ENCODE measurements around the gene AZU1.
A peak's percentile ranks its signal among the peaks of the same experiment; 100 is the strongest.

Gene AZU1, protein sequence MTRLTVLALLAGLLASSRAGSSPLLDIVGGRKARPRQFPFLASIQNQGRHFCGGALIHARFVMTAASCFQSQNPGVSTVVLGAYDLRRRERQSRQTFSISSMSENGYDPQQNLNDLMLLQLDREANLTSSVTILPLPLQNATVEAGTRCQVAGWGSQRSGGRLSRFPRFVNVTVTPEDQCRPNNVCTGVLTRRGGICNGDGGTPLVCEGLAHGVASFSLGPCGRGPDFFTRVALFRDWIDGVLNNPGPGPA

GRCh38 chr19:827710-828321 lies at the start of gene AZU1:
Gene AZU1 (plus strand): TSS chr19:827837. CDS start chr19:827847, 10 bp downstream.
- no peak for DNase-seq

- no peak for DNase-seq
Measured at GRCh38 chr19:778910-779653, 48.6 kb upstream of the AZU1 start.

DNA sequence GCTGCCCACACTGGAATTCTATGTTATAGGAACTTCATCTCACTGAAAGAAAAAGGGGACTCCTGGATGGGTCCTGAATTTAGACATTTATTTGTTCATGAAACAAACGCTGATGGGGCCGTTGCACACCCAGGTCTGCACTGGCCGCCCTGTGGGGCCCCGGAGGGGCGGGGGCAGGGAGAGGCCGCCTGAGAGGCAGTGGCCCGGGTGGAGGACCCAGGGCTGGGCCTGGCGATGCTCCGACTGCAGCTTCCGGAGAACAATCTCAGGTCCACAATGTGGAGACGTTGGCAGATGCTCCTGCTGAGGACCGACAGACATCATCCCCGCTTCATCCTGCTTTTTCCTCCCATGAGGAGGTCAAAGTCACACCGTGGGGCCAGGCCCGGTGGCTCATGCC lies 46.7 kb upstream of the AZU1 start:
- DNase-seq: no peak

DNA sequence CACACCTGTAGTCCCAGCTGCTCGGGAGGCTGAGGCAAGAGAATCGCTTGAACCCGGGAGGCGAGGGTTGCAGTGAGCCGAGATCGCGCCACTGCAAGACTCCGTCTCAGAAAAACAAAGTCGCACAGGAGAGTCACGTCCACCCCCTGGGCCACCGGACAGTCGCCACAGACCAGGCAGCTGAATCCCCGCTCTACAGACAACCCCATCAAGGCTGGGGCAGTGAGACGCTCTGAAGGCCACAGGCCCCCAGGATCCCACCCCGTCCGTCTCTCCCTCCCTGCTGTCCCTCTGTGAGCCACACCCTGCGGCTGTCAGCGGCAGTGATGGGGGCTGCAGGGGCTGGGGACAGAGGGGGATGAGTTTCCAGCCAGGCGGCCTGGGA lies 45.8 kb upstream of the AZU1 start:
- DNase-seq: no peak

GRCh38 chr19:782185-782877 lies 45.3 kb upstream of the AZU1 start:
- DNase-seq: no peak

- no peak for DNase-seq
Measured at GRCh38 chr19:782878-783668, 44.6 kb upstream of the AZU1 start.

GRCh38 chr19:784541-784940 lies 43.1 kb upstream of the AZU1 start:
- DNase-seq: no peak

DNA sequence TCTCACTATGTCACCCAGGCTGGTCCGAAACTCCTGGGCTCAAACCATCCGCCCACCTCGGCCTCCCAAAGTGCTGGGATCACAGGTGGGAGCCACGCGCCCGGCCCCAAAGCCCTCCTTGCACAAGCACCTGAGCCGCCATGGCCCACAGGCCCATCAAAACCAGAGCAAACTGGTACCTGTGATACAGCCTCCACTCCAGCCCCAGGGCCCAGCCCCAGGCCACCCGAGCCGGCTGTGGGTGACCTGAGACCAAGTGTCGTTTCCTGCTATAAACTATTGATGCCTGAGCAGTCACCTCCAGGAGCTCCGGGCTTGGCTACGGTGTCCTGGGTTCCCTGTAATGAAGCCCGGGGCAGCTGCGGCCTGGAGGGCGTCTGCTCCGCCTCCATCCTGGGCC lies 40.1 kb upstream of the AZU1 start:
- no peak for DNase-seq

DNA sequence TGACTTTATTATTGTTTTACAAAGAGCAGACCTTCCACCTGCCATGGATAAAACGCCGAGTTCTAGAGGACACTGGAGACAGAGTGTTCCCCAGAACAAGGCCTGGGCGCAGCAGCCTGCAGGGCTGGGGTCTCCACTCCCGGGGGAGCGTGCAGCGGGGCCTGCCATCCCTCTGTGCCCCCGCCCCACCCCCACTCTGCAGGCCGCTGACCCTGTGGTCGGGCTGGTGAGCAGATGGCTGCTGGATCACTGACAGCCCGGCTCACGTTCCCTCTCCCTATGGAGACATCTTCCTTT lies 39.0 kb upstream of the AZU1 start:
- DNase-seq: no peak

GRCh38 chr19:788983-789700 lies 38.5 kb upstream of the AZU1 start:
- DNase-seq: no peak

DNA sequence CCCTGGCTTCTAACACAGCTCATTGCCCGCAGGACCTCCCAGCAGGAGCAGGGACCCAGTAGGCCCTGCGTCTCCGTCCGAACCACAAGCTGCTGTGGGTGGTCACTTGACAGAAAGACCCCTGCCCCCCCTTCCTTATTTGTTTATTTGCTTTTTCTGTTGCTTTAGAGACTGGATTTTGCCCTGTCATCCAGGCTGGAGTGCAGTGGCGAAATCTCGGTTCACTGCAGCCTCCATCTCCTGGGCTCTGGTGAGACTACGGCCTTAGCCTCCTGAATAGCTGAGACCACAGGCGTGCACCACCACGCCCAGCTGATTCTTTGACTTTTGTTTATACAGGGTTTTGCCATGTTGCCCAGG lies 38.0 kb upstream of the AZU1 start:
- DNase-seq: no peak

- DNase-seq: no peak
Measured at GRCh38 chr19:791007-791566, 36.5 kb upstream of the AZU1 start.

- DNase-seq: no peak
Measured at GRCh38 chr19:791567-792305, 35.9 kb upstream of the AZU1 start.

DNA sequence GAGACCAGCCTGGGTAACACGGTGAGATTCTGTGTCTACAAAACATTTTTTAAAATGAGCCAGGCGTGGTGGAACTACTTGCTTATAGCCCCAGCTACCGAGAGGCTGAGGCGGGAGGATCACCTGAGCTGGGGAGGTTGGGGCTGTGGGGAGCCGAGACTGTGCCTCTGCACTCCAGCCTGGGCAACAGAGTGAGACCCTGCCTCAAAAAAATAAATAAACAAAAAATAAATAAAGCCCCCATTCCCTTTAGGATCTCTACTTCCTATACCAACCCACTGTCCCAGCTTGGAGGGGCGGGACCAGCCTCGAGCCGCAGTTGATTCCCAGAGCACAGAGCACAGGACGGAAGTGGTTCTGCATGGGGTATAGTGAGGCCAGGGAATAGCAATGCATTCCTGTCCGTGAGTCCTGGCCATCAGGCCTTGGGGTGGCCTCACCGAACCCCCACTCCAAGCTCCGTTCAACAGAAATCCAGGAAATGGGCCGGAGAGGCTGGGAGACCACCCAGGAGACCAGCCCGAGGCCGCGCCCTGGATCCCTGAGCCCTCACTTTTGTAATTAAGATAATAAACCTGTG lies 35.2 kb upstream of the AZU1 start:
- DNase-seq: no peak

GRCh38 chr19:793806-794205 lies 33.8 kb upstream of the AZU1 start:
- DNase-seq: no peak

DNA sequence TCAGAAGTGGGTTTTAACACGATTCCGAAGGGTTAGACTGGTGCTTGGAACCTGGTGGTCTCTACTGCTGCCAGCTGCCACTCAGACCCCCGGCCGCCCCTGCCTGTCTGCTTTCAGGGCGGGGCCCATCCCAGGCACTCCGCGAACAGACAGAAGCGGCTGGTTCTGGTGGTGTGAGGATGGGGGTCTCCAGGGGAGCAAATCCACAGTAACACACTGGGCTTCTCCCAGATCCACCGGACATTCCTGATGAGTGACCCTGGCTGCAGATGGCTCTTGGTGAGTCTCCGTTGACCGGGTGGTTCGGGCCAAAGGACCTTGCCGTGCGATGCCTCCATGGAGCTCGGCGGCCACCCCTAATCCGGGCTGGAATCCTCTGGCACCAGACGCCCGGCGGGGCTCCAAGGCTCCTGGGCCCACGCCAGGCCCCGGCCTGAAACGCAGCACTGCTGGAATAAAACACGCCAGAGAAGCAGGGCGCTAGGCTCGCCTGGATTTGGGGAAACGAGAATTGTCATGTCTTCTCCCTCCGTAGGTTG lies 32.5 kb upstream of the AZU1 start:
- no peak for DNase-seq

DNA sequence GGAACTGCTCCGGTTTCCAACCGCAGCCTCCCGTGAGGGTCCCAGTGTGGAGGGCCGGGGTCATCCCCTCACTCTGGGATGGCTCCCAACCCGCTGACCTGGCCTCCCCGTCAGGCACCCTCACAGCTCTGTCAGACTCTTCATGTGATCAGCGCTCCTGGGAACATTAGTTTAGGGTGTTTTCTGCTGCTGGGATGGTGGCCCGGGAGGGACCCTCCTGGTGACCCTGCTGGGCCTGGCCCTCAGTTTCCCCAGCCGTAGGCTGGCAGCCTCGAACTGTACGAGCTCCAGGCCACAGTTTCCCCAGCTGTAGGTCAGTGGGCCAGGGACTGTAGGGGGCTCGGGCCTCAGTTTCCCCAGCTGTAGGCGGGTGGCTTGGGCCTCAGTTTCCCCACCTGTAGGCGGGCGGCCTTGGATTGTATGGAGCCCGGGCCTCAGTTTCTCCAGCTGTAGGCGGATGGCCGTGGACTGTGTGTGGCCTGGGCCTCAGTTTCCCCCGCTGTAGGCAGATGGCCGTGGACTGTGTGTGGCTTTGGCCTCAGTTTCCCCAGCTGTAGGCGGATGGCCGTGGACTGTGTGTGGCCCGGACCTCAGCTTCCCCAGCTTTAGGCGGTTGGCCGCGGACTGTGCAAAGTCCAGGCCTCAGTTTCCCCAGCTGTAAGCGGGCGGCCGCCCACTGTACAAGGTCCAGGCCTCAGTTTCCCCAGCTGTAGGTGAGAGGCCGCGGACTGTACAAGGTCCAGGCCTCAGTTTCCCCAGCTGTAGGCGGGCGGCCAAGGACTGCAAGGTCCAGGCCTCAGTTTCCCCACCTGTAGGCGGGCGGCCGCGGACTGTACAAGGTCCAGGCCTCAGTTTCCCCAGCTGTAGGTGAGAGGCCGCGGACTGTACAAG lies 31.7 kb upstream of the AZU1 start:
- no peak for DNase-seq

GRCh38 chr19:796692-797527 lies 30.7 kb upstream of the AZU1 start, which contains the start of gene PTBP1:
Gene PTBP1 (plus strand): TSS chr19:797452. CDS start chr19:797498, 46 bp downstream.
- DNase-seq: peak; percentile 100

All from NCI-H2081 (cell line).